Omental fat pad (tissue), 4 donors: ENCODE results near the gene SEMA4D. TPM values are rescaled to one million over a fixed set of nuclear protein-coding genes. Genes with fewer than 3 reads are reported as not detected.
A peak's percentile ranks its signal among the peaks of the same experiment; 100 is the strongest.

Source experiments
- ATAC-seq: fragments of 150-250 bp; one replicate; pipeline ENCODE4 v1.9.1; 2016; ENCODE audit warnings: mild to moderate bottlenecking, moderate library complexity; ENCODE audit not compliant: low FRiP score
- DNase-seq: peaks from one replicate; pipeline ENCODE4 v3.0.0-alpha.2; 2019; ENCODE audit warnings: low spot score
- CTCF ChIP-seq, 3 donors: fragments of 450-650 bp; IDR thresholded peaks; one replicate each; pipeline ENCODE4 v1.5.1; 2016 to 2017; ENCODE audit warnings: antibody characterized with exemption in 3 of 3, mild to moderate bottlenecking in 3 of 3, moderate library complexity in 2 of 3
- total RNA-seq, 4 donors: library from RNA; depleted of rRNA; stranded (reverse); fragments of >200 nt; gene quantifications; one replicate each; pipeline ENCODE4 v1.1.0, GENCODE V29; 2016

The SEMA4D gene
- total RNA-seq, 4 donors from 2014 or later, result 14.2 to 49.5 (median 18.3) TPM

- ATAC-seq (peak; percentile 62), DNase-seq (no peak)
- no peak for TF ChIP-seq CTCF (IDR thresholded peaks at IDR 0.05)
Observed at GRCh38 chr9:89497257-89497963, 503 bp downstream of the SEMA4D start.

- DNase-seq (no peak), ATAC-seq (no peak)
- no peak for TF ChIP-seq CTCF (IDR thresholded peaks at IDR 0.05)
Observed at GRCh38 chr9:89496645-89497256, 1.2 kb downstream of the SEMA4D start.

GRCh38 chr9:89495824-89496560 is 1.9 kb downstream of the SEMA4D start:
- TF ChIP-seq CTCF (IDR thresholded peaks at IDR 0.05), result no peak
- ATAC-seq (no peak), DNase-seq (no peak)

GRCh38 chr9:89494199-89494598 is 3.7 kb downstream of the SEMA4D start:
- DNase-seq (no peak), ATAC-seq (no peak)
- no peak for TF ChIP-seq CTCF (IDR thresholded peaks at IDR 0.05)

GRCh38 chr9:89493671-89494070 is 4.2 kb downstream of the SEMA4D start:
- TF ChIP-seq CTCF (IDR thresholded peaks at IDR 0.05), result no peak
- DNase-seq (no peak), ATAC-seq (no peak)

GRCh38 chr9:89493181-89493580 is 4.7 kb downstream of the SEMA4D start:
- no peak for DNase-seq
- no peak for TF ChIP-seq CTCF (IDR thresholded peaks at IDR 0.05)
- no peak for ATAC-seq
